ENCODE data around the gene NPIPB8.
"Not testable (repeated sequence)": the region's sequence is repeated elsewhere in the genome, so short reads cannot be mapped to it uniquely, and the experiment has no call there.

NPIPB8 gene

DNA sequence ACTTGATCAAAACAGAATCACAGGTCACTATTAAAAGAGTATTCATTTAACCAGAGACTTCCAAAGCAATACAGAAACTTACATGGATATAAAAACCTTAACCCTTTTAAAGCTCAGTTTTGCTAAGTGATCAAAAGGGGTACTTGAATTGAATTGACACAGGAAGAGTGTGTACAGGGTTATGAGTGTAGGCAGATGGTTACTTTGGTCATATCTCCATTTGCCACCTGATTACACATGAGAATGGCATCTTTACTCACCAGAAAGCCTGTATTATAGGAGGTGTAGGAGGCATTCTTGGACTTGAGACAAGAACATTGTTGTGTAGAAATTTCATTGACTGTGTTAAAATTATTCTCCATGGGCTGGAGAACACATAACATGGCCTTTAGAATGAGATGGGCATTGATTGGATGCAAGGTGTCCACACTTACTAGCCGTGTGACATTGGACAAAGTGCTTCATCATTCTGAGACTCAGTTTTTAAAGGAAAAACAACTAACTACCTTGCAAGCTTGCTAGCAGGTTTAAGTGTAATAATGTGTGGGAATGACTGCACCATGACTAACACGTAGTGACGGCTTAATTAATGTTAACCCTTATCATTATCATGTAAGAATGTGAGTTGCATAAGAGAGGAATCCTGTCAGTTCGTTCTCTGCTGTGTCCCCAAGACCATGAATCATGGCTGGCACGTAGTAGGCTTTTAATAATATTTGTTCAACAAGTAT, 1.6 kb upstream of the NPIPB8 start:
- DNase-seq, result not testable (repeated sequence)

GRCh38 chr16:28638359-28638758, 494 bp downstream of the NPIPB8 start:
- not testable (repeated sequence) for DNase-seq

GRCh38 chr16:28639959-28640358, 2.1 kb downstream of the NPIPB8 start:
- DNase-seq, result not testable (repeated sequence)

- DNase-seq, result not testable (repeated sequence)
Observed at GRCh38 chr16:28666264-28666663, 28.4 kb downstream of the NPIPB8 start.

- DNase-seq, result not testable (repeated sequence)
Observed at GRCh38 chr16:28667480-28667879, 29.6 kb downstream of the NPIPB8 start.

GRCh38 chr16:28668199-28668598, 30.3 kb downstream of the NPIPB8 start:
- not testable (repeated sequence) for DNase-seq

DNA sequence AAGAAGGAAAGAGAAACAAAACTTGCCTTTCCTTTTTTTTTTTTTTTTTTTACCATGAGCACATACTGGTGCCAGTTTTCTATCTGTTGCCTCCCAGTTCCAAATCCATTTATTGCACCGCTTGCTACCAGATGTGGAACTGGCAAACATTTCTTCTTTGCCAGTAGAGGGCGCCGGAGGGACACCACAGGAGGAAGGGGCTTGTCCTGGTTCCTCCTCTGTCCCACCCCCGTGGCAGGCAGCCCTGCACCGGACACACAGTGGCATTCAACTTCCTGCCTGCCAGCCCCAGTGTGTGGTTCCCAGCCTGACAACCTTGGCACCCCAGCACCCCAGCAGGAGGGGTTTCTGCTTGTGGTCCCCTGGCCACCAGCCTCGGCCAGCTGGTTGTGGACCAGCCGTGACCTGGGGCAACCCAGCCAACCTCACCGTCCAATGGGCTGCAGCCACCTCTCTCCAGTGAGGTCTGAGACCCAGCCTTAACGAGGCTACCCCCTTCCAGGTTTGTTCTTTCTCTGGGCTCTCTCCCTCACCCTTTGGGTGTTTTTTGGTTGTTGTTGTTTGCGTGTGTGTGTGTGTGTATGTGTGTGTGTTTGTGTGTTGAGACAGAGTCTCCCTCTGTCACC, 50.6 kb downstream of the NPIPB8 start:
- not testable (repeated sequence) for DNase-seq

GRCh38 chr16:28689425-28689824, 51.6 kb downstream of the NPIPB8 start:
- DNase-seq, result not testable (repeated sequence)

DNA sequence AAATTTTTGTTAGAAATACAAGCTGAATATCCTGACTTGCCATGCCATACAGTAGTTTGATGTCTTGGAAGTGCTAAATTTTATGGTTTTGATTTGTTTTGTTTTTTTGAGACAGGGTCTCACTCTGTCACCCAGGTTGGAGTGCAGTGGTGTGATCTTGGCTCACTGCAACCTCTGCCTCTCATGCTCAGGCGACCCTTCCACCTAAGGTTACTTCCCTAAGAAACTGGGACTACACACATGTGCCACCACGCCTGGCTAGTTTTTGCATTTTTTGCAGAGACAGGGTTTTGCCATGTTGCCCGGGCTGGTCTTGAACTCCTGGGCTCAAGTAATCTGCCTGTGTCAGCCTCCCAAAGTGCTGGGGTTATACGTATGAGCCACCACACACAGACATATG, 53.9 kb downstream of the NPIPB8 start:
- not testable (repeated sequence) for DNase-seq

- not testable (repeated sequence) for DNase-seq
Observed at GRCh38 chr16:28693257-28693950, 55.5 kb downstream of the NPIPB8 start.

GRCh38 chr16:28699792-28700191, 61.9 kb downstream of the NPIPB8 start:
- DNase-seq, result not testable (repeated sequence)

DNA sequence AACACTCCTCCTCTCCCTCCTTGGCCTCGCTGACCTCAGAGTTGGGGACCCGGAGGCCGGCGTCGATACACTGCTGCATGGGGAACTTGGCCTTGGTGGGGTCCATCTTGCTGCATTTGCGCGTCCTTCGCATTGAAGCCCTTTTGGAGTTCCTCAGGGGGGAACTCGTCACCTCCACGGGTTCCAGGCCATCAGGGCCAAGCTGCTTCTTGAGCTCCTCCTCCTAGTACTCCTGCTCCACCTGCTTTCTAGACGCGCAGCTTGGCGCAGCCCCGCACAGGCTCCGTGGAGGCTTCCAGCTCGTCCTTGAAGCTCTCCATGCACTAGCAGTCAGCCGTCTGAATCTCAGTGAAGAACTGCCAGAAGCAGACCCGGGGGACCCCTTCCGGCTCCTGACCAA, 62.5 kb downstream of the NPIPB8 start:
- not testable (repeated sequence) for DNase-seq

- not testable (repeated sequence) for DNase-seq
Observed at GRCh38 chr16:28701384-28701783, 63.5 kb downstream of the NPIPB8 start.

DNA sequence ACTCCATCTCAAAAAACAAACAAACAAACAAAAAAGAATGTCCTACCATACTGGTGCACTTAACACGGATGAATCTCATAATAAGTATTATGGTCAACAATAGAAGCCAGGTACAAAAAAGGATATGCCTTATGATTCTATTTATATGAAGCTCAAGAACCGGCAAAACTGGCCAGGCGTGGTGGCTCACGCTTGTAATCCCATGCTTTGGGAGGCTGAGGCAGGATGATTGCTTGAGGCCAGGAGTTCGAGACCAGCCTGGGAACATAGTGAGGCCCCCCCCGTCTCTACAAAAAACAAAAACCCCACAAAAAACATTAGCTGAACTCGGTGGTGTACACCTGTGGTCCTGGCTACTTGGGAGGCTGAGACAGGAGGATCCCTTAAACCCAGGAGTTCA, 66.4 kb downstream of the NPIPB8 start:
- not testable (repeated sequence) for DNase-seq
